COLO829 (cell line): ENCODE data around the gene OR13C2.
"Not testable (repeated sequence)": the region's sequence is repeated elsewhere in the genome, so short reads cannot be mapped to it uniquely, and the experiment has no call there.

Experiments
- DNase-seq: peaks from one replicate; pipeline ENCODE4 v3.0.0; 2012; ENCODE audit warnings: low spot score

The OR13C2 gene, protein sequence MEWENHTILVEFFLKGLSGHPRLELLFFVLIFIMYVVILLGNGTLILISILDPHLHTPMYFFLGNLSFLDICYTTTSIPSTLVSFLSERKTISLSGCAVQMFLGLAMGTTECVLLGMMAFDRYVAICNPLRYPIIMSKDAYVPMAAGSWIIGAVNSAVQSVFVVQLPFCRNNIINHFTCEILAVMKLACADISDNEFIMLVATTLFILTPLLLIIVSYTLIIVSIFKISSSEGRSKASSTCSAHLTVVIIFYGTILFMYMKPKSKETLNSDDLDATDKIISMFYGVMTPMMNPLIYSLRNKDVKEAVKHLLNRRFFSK

DNA sequence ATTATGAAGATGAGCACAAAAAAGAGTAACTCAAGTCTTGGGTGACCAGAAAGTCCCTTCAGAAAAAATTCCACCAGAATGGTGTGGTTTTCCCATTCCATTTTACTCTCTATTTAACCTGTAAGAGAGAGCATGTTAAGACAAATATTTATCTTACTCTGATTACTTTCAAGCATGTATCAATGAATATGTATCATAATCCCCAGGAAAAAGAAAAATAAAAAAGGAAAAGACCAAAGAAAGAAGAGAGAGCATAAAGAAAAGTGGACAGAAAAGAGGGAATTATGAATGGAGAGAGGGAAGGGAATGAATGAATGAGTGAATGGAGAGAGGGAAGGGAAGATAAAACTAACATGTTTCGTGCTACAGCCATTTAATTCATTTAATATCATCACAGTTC lies at the start of gene OR13C2:
Gene OR13C2, minus strand, starts transcription at position 101 of the 400 bp plus-strand sequence. Its CDS starts 0 bp downstream, at position 101.
- DNase-seq, result not testable (repeated sequence)

- DNase-seq, result no peak
These were observed 30.0 kb upstream of the OR13C2 start for GRCh38 chr9:104635456-104635855.

DNA sequence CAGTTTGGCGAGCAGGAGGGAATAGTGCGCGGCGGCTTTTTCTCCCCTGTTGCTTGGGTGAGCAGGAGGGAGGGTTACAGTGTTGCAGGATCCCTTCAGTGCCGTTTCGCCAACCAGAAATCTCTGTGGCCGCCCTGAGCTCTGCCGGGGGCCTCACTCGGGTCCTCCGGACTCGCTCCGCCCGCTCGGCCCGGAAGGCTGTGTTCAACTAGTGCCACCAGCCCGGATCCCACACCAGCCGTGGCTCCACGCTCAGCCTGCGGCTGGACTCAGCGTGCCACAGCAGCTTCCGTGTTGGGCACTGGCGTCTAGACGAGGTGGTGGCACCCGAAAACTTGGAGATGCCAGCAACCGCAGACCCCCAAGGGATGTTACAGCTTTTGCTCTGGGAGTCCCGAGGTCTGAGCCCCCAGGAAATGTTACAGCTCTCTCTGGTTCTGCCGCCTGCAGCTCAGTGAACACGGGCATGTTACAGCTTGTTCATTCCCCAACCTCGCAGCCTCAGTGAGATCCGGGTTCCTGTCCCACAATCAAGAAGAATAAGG lies 28.6 kb upstream of the OR13C2 start:
- DNase-seq, result no peak

DNA sequence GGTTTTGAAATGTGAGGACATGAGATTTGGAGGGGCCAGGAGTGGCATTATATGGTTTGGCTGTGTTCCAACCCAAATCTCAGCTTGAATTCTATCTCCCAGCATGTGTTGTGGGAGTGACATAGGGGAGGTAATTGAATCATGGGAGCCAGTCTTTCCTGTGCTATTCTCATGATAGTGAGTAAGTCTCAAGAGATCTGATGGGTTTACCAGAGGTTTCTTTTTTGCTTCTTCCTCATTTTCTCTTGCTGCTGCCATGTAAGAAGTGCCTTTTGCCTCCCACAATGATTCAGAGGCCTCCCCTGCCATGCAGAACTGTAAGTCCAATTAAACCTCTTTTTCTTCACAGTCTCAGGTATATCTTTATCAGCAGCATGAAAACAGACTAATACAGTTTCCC lies 20.5 kb upstream of the OR13C2 start:
- not testable (repeated sequence) for DNase-seq

DNA sequence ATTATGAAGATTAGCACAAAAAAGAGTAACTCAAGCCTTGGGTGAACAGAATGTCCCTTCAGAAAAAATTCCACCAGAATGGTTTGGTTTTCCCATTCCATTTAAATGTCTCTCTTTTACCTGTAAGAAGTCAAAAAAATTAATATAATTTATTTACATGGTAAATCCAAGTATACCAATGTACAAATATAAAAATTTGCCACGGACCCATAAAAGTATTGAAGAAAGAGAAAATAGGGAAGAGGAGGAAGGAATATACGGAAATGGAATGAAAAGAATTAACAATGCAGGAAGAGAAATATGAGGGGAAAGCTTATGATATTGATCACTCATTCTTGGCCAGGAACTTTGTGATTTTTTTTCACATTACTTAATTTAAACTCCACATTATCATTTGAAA lies 12.7 kb upstream of the OR13C2 start, which contains the start of gene OR13C9:
Gene OR13C9, minus strand, starts transcription at position 101 of the 400 bp plus-strand sequence. Its CDS starts 0 bp downstream, at position 101.
- no peak for DNase-seq

DNA sequence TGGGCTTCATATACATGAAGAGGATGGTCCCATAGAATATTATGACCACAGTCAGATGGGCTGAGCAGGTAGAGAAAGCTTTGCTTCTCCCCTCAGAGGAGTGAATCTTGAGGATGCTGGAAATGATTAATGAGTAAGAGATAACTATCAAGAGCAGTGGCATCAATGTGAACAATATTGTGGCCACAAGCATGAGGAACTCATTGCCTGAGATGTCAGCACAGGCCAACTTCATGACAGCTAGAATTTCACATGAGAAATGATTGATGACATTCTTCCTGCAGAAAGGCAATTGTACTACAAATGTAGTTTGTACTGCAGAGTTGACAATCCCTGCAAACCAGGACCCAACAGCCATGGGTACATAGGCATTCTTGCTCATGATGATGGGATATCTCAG lies 12.0 kb upstream of the OR13C2 start:
- no peak for DNase-seq

- no peak for DNase-seq
These were observed 5.8 kb upstream of the OR13C2 start for GRCh38 chr9:104611213-104611612.

DNA sequence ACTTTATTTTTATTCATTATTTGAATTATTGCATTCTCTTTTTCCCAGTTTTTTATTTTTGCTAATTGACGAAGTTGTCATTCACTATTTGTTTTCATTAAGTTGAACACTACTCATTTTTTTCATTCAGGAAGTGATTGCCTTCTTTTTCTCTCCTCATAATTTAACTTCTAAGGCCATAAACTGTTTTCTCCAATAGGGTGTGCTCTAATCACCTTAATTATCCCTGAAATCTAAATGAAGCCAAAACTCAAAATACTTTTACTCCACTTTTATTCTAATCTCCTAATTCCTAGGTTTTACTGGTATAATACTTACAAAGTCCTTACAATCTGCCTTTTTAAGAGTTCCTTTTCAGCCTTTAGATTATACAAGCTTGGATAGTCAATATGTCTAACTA lies 2.9 kb upstream of the OR13C2 start:
- DNase-seq, result no peak

DNA sequence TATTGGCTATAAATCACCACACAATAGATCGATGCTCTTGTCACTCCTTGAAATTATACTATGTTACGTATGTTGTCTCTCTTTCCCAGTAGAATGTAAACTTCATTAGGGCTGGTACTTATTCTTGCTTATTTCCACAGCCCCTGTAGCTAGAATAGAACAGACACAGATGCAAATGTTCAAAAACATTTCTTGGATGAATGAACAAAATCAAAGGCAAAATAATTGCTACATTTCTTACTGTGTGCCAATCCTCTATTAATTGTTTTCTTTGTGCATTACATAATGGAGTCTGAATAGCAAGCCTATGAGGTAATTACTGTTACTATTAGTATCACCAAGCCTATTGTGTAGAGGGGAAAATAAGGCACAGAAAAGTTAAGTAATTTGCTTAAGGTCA lies 725 bp upstream of the OR13C2 start:
- DNase-seq, result no peak

- no peak for DNase-seq
These were observed 626 bp downstream of the OR13C2 start for GRCh38 chr9:104604801-104605200.

- DNase-seq, result not testable (repeated sequence)
These were observed 6.1 kb downstream of the OR13C2 start, which contains the start of gene OR13C5 for GRCh38 chr9:104599313-104599712. Gene OR13C5 (minus strand): TSS chr9:104599413. CDS start chr9:104599413, 0 bp downstream.

GRCh38 chr9:104598749-104599148 lies 6.7 kb downstream of the OR13C2 start:
- not testable (repeated sequence) for DNase-seq

- DNase-seq, result no peak
These were observed 15.8 kb downstream of the OR13C2 start for GRCh38 chr9:104589626-104590025.

- DNase-seq, result no peak
These were observed 18.8 kb downstream of the OR13C2 start for GRCh38 chr9:104586496-104587180.

- no peak for DNase-seq
These were observed 24.9 kb downstream of the OR13C2 start for GRCh38 chr9:104580562-104580961.

DNA sequence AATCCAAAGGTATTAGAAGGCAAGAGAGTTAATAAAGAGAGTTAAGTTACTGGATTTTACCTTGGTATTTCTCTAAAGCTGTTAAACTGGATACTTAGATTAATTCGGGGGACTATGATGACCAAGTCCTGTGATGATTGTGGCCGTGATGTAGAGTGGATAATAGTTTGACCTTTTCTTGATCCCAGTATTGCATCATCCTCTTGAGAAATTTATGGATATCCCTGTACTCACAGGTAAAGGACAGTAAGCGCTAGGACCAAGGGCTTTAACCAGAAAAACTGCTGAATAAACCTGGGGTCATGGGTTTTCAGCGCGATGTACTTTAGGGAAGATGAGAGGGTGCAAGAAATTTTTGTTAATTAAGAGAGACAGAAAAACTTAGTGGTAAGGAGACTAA lies 28.2 kb downstream of the OR13C2 start:
- DNase-seq, result no peak

- DNase-seq, result no peak
These were observed 30.0 kb downstream of the OR13C2 start for GRCh38 chr9:104575456-104575855.

DNA sequence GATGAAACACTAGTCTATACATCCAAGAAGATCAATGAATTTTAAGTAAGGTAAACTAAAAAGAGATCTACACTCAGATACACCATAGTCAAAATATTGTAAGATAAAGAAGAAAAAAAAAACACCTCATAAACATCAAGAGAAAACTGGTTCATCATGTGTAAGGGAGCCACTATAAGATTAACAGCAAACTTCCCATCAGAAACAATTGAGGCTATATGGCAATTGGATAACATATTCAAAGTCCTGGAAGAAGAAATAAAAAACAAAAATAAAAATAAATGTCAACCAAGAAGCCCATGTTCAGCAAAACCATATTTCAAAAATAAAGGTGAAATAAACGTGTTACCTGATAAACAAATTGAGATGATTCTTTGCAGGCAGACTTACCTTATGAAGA lies 32.8 kb downstream of the OR13C2 start:
- DNase-seq, result no peak

GRCh38 chr9:104568868-104569267 lies 36.6 kb downstream of the OR13C2 start, which contains the start of gene OR13C8:
Gene OR13C8 (plus strand): TSS chr9:104569168. CDS start chr9:104569168, 0 bp downstream.
- DNase-seq, result no peak

GRCh38 chr9:104564358-104564757 lies 41.1 kb downstream of the OR13C2 start:
- DNase-seq, result no peak

DNA sequence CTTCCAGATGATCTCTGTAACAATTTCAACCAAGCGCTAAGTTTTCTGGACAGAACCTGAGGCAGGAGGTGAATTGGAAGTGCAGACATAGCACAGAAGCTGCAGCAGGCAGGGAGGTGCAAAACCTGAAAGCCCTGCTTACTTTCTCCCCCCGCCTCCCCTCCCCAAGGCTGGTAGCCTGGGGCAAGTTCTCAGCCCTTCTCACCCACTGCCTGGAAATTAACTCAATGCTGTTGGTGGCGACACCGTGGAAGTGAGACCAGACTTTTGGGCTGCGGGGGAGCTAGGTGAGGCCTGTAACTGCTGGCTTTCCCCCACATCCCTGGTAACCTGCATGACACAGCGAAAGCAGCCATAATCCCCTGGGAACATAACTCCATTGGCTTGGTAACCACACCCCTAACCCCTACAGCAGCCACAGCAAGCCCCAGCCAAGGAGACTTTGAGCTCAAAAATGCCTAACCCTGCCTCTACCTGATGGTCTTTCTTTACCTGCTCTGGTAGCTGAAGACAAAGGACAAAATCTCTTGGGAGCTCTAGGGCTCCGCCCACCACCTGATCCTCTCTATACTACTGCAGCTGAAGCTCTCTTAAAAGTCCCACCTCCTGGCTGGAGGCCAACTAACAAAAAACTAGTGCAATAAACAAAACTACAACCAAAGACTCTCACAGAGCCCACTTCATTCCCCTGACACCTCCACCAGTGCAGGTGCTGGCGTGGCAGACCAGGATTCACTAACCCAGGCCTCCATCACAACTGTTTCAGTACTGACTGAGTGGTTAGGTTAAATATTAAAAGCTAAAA lies 48.4 kb downstream of the OR13C2 start:
- no peak for DNase-seq

- no peak for DNase-seq
These were observed 49.9 kb downstream of the OR13C2 start for GRCh38 chr9:104555521-104555920.
